ENCODE data around the gene PRDM16.

GRCh38 chr1:3359756-3360440 lies 290.9 kb downstream of the PRDM16 start:
- TF ChIP-seq KLF6 (CRISPR knock-in tag; IDR thresholded peaks at IDR 0.05) (no peak), TBL1XR1 (IDR thresholded peaks at IDR 0.05; ENCODE audit: borderline replicate concordance, low read length, partially characterized antibody) (no peak), SMARCE1 (IDR thresholded peaks at IDR 0.05; ENCODE audit: borderline replicate concordance) (no peak), POLR2A (IDR thresholded peaks at IDR 0.05; ENCODE audit: insufficient read depth in 1 of 2, low read depth in 2 of 2, low read length in 2 of 2) (no peak), MYNN (CRISPR knock-in tag; IDR thresholded peaks at IDR 0.05; ENCODE audit: low read depth) (no peak), PBX3 (CRISPR knock-in tag; IDR thresholded peaks at IDR 0.05; ENCODE audit: borderline replicate concordance) (no peak), ZZZ3 (CRISPR knock-in tag; IDR thresholded peaks at IDR 0.05; ENCODE audit: borderline replicate concordance) (no peak), JUND (CRISPR knock-in tag; IDR thresholded peaks at IDR 0.05) (no peak), THRA (CRISPR knock-in tag; IDR thresholded peaks at IDR 0.05; ENCODE audit: borderline replicate concordance) (no peak), ZNF788 (CRISPR knock-in tag; IDR thresholded peaks at IDR 0.05; ENCODE audit: borderline replicate concordance) (no peak), TRIM22 (IDR thresholded peaks at IDR 0.05) (no peak), POLR2AphosphoS5 (IDR thresholded peaks at IDR 0.05; ENCODE audit: low read depth, low read length) (no peak), CTCF (CRISPR knock-in tag; IDR thresholded peaks at IDR 0.05) (no peak)
